Measurements from ENCODE around the gene SERPINA3. TPM values are rescaled to one million over a fixed set of nuclear protein-coding genes. Genes with fewer than 3 reads are reported as not detected.

Gene SERPINA3
- total and polyA plus RNA-seq, 2 donors (not counting 1 experiment from before 2014, with no cell fraction given), result 0.47 to 0.50 TPM

GRCh38 chr14:94656043-94656442, 43.9 kb downstream of the SERPINA3 start:
- Histone ChIP-seq H3K4me1 (ENCODE audit: control insufficient read depth, extremely low read depth, insufficient read depth, low read length) (no peaks in the 10 kb centered on the region), H3K36me3 (ENCODE audit: control insufficient read depth, insufficient read depth, low read length) (no peaks in the 10 kb centered on the region), H3K79me2 (ENCODE audit: control insufficient read depth, insufficient read depth, low read length) (no peaks in the 10 kb centered on the region)

GRCh38 chr14:94659256-94659655, 47.1 kb downstream of the SERPINA3 start:
- no peaks in the 10 kb centered on the region for H3K36me3 ChIP-seq (ENCODE audit: control insufficient read depth, insufficient read depth, low read length)
- no peaks in the 10 kb centered on the region for H3K9me3 ChIP-seq (ENCODE audit: control insufficient read depth, insufficient read depth, low read depth, low read length)
- H3K27ac ChIP-seq (ENCODE audit: insufficient read depth, low read length), result no peak overlapping the region
- no peak overlapping the region for H3K9ac ChIP-seq (ENCODE audit: insufficient read depth, low read length)
- DNase-seq (ENCODE audit: low read depth in 2 of 2), result no peak
- TF ChIP-seq EZH2 (IDR thresholded peaks at IDR 0.05; ENCODE audit: low read length, missing control alignments), result no peak
- no peaks in the 10 kb centered on the region for H3K4me1 ChIP-seq (ENCODE audit: control insufficient read depth, extremely low read depth, insufficient read depth, low read length)
- no peak overlapping the region for H2AFZ ChIP-seq (ENCODE audit: low read length)
- H3K4me2 ChIP-seq (ENCODE audit: extremely low read depth, insufficient read depth, low read length), result no peak overlapping the region
- no peaks in the 10 kb centered on the region for H4K20me1 ChIP-seq (ENCODE audit: control insufficient read depth, extremely low read depth, insufficient read depth, low read length)
- no peaks in the 10 kb centered on the region for H3K79me2 ChIP-seq (ENCODE audit: control insufficient read depth, insufficient read depth, low read length)
- no peak overlapping the region for H3K4me3 ChIP-seq (replicated peaks in 1 of 4; ENCODE audit: control extremely low read depth in 1 of 4, insufficient read depth in 1 of 4, low read depth in 3 of 4, low read length in 4 of 4)
- no peaks in the 10 kb centered on the region for H3K27me3 ChIP-seq (ENCODE audit: control insufficient read depth, insufficient read depth, low read length)

More at GRCh38 chr14:94656043-94656442, 43.9 kb downstream of the SERPINA3 start:
- Histone ChIP-seq H3K9me3 (ENCODE audit: control insufficient read depth, insufficient read depth, low read depth, low read length) (no peaks in the 10 kb centered on the region), H2AFZ (ENCODE audit: low read length) (no peak overlapping the region), H3K27ac (ENCODE audit: insufficient read depth, low read length) (no peak overlapping the region), H3K4me2 (ENCODE audit: extremely low read depth, insufficient read depth, low read length) (no peak overlapping the region), H3K9ac (ENCODE audit: insufficient read depth, low read length) (no peak overlapping the region), H3K27me3 (ENCODE audit: control insufficient read depth, insufficient read depth, low read length) (no peaks in the 10 kb centered on the region), H3K4me3 (replicated peaks in 1 of 4; ENCODE audit: control extremely low read depth in 1 of 4, insufficient read depth in 1 of 4, low read depth in 3 of 4, low read length in 4 of 4) (no peak overlapping the region), H4K20me1 (ENCODE audit: control insufficient read depth, extremely low read depth, insufficient read depth, low read length) (no peaks in the 10 kb centered on the region)
- DNase-seq (ENCODE audit: low read depth in 2 of 2), result no peak
- TF ChIP-seq CTCF (conservative IDR thresholded peaks at IDR 0.05 in 1 of 2, IDR thresholded peaks at IDR 0.05 in 1 of 2; ENCODE audit: low read depth in 1 of 2, low read length in 2 of 2), result no peak
- TF ChIP-seq EZH2 (IDR thresholded peaks at IDR 0.05; ENCODE audit: low read length, missing control alignments), result no peak

GRCh38 chr14:94659901-94660300, 47.7 kb downstream of the SERPINA3 start:
- TF ChIP-seq CTCF (conservative IDR thresholded peaks at IDR 0.05 in 1 of 2, IDR thresholded peaks at IDR 0.05 in 1 of 2; ENCODE audit: low read depth in 1 of 2, low read length in 2 of 2), result no peak
- no peak for TF ChIP-seq EZH2 (IDR thresholded peaks at IDR 0.05; ENCODE audit: low read length, missing control alignments)
- Histone ChIP-seq H3K9me3 (ENCODE audit: control insufficient read depth, insufficient read depth, low read depth, low read length) (no peaks in the 10 kb centered on the region), H3K4me1 (ENCODE audit: control insufficient read depth, extremely low read depth, insufficient read depth, low read length) (no peaks in the 10 kb centered on the region), H2AFZ (ENCODE audit: low read length) (no peak overlapping the region), H3K27me3 (ENCODE audit: control insufficient read depth, insufficient read depth, low read length) (no peaks in the 10 kb centered on the region), H3K79me2 (ENCODE audit: control insufficient read depth, insufficient read depth, low read length) (no peaks in the 10 kb centered on the region), H3K4me2 (ENCODE audit: extremely low read depth, insufficient read depth, low read length) (no peak overlapping the region), H4K20me1 (ENCODE audit: control insufficient read depth, extremely low read depth, insufficient read depth, low read length) (no peaks in the 10 kb centered on the region), H3K36me3 (ENCODE audit: control insufficient read depth, insufficient read depth, low read length) (no peaks in the 10 kb centered on the region), H3K27ac (ENCODE audit: insufficient read depth, low read length) (no peak overlapping the region), H3K4me3 (replicated peaks in 1 of 4; ENCODE audit: control extremely low read depth in 1 of 4, insufficient read depth in 1 of 4, low read depth in 3 of 4, low read length in 4 of 4) (no peak overlapping the region), H3K9ac (ENCODE audit: insufficient read depth, low read length) (no peak overlapping the region)
- no peak for DNase-seq (ENCODE audit: low read depth in 2 of 2)
